GM06990 (cell line): Measurements from ENCODE around the gene PLCL1.

ENCODE experiments used
- DNase-seq: peaks from one replicate; pipeline ENCODE4 v3.0.0-alpha.2; 2011; ENCODE audit not compliant: insufficient read length; ENCODE audit errors: extremely low read depth
- H3K27me3 ChIP-seq: replicated peaks from 2 replicates; pipeline ENCODE4 v1.6.0; 2011; ENCODE audit warnings: low read length; ENCODE audit not compliant: control insufficient read depth, insufficient read depth
- H3K36me3 ChIP-seq: 2 replicates; pipeline ENCODE4 v1.5.1; 2011; ENCODE audit warnings: low read length; ENCODE audit not compliant: control insufficient read depth, insufficient read depth
- H3K4me3 ChIP-seq: replicated peaks from 2 replicates; pipeline ENCODE4 v1.5.1; 2011; ENCODE audit warnings: low read depth, mild to moderate bottlenecking, control low read depth, low read length
- CTCF ChIP-seq: IDR thresholded peaks from 2 replicates; pipeline ENCODE4 v1.5.1; 2011; ENCODE audit warnings: low read length, control low read depth, mild to moderate bottlenecking, inconsistent platforms; ENCODE audit not compliant: insufficient read depth, poor library complexity, severe bottlenecking

PLCL1 gene

GRCh38 chr2:198077477-198077876 is 273.1 kb downstream of the PLCL1 start:
- Histone ChIP-seq H3K36me3 (no peaks in the 10 kb centered on the region), H3K27me3 (no peaks in the 10 kb centered on the region), H3K4me3 (no peak overlapping the region)
- DNase-seq, result no peak
- TF ChIP-seq CTCF, result no peak

- no peak for TF ChIP-seq CTCF
- no peak for DNase-seq
- Histone ChIP-seq H3K27me3 (no peaks in the 10 kb centered on the region), H3K4me3 (no peak overlapping the region), H3K36me3 (no peaks in the 10 kb centered on the region)
Observed at GRCh38 chr2:198080879-198081765, 276.7 kb downstream of the PLCL1 start.

GRCh38 chr2:198084156-198084555 is 279.8 kb downstream of the PLCL1 start:
- Histone ChIP-seq H3K36me3 (no peaks in the 10 kb centered on the region), H3K4me3 (no peak overlapping the region), H3K27me3 (no peaks in the 10 kb centered on the region)
- no peak for DNase-seq
- TF ChIP-seq CTCF, result no peak

GRCh38 chr2:198096002-198096401 is 291.6 kb downstream of the PLCL1 start:
- DNase-seq, result no peak
- Histone ChIP-seq H3K36me3 (no peaks in the 10 kb centered on the region), H3K27me3 (no peaks in the 10 kb centered on the region), H3K4me3 (no peak overlapping the region)
- TF ChIP-seq CTCF, result no peak

- no peaks in the 10 kb centered on the region for H3K36me3 ChIP-seq
- no peaks in the 10 kb centered on the region for H3K27me3 ChIP-seq
- TF ChIP-seq CTCF, result no peak
- no peak overlapping the region for H3K4me3 ChIP-seq
- DNase-seq, result no peak
Observed at GRCh38 chr2:198096965-198097364, 292.6 kb downstream of the PLCL1 start.
